HepG2 (cell line): Measurements from ENCODE around the gene EFNA3. TPM values are rescaled to one million over a fixed set of nuclear protein-coding genes. Genes with fewer than 3 reads are reported as not detected.

Experiments used
- AFF4 ChIP-seq: sonication (generic); formaldehyde crosslinking; IDR thresholded peaks from 2 replicates; pipeline ENCODE4 v1.4.0; 2020; ENCODE audit warnings: missing genetic modification reagents
- BATF2 ChIP-seq: sonication (generic); formaldehyde crosslinking; IDR thresholded peaks from 2 replicates; pipeline ENCODE4 v1.8.0; 2022; ENCODE audit warnings: mild to moderate bottlenecking, missing genetic modification reagents, moderate library complexity
- CEBPG ChIP-seq: IDR thresholded peaks from 2 replicates; pipeline ENCODE4 v1.6.1; 2016
- ELF3 ChIP-seq: IDR thresholded peaks from 2 replicates; pipeline ENCODE4 v1.6.1; 2016; ENCODE audit warnings: missing genetic modification reagents, missing compliant biosample characterization
- HIVEP1 ChIP-seq: sonication (generic); formaldehyde crosslinking; IDR thresholded peaks from 2 replicates; pipeline ENCODE4 v1.4.0; 2020; ENCODE audit warnings: mild to moderate bottlenecking, missing genetic modification reagents
- HNRNPUL1 ChIP-seq: fragments of 200-400 bp; formaldehyde crosslinking; IDR thresholded peaks from 2 replicates; pipeline ENCODE4 v1.6.1; 2017; ENCODE audit warnings: low read depth, mild to moderate bottlenecking, low read length, moderate library complexity
- IKZF1 ChIP-seq: fragments of 450-650 bp; IDR thresholded peaks from 2 replicates; pipeline ENCODE4 v1.7.1; 2016
- MNT ChIP-seq: fragments of 450-650 bp; IDR thresholded peaks from 2 replicates; pipeline ENCODE4 v1.6.1; 2016
- TCF12 ChIP-seq, 2 experiments: fragments of 450-650 bp in 1 of 2; sonication (generic) in 1 of 2; formaldehyde crosslinking in 1 of 2; IDR thresholded peaks; 2 replicates each; pipeline versions ENCODE4 v1.6.1 to v1.8.0; 2017 to 2022; ENCODE audit warnings: antibody characterized with exemption in 1 of 2, mild to moderate bottlenecking in 1 of 2, missing genetic modification reagents in 1 of 2, moderate library complexity in 1 of 2
- TGIF2 ChIP-seq: IDR thresholded peaks from 2 replicates; pipeline ENCODE4 v1.6.1; 2016; ENCODE audit warnings: control low read depth, missing compliant biosample characterization
- TMF1 ChIP-seq: sonication (generic); formaldehyde crosslinking; IDR thresholded peaks from 2 replicates; pipeline ENCODE4 v1.8.1; 2022; ENCODE audit warnings: low read depth, missing genetic modification reagents
- YY1 ChIP-seq: IDR thresholded peaks from 2 replicates; pipeline ENCODE4 v1.6.1; 2011; ENCODE audit warnings: low read length, low read depth, moderate library complexity, mild to moderate bottlenecking; ENCODE audit not compliant: insufficient read depth, insufficient replicate concordance
- ZBTB26 ChIP-seq: IDR thresholded peaks from 2 replicates; pipeline ENCODE4 v1.6.1; 2016; ENCODE audit warnings: missing compliant biosample characterization, missing genetic modification reagents, borderline replicate concordance
- ZNF224 ChIP-seq: sonication (generic); formaldehyde crosslinking; IDR thresholded peaks from 2 replicates; pipeline ENCODE4 v1.5.0; 2020; ENCODE audit warnings: mild to moderate bottlenecking, missing genetic modification reagents
- ZNF274 ChIP-seq: sonication (generic); formaldehyde crosslinking; IDR thresholded peaks from 2 replicates; pipeline ENCODE4 v1.5.1; 2020; ENCODE audit warnings: mild to moderate bottlenecking, missing genetic modification reagents
- ZNF720 ChIP-seq: sonication (generic); formaldehyde crosslinking; IDR thresholded peaks from 2 replicates; pipeline ENCODE4 v1.4.0; 2020; ENCODE audit warnings: missing genetic modification reagents
- ZNF800 ChIP-seq: sonication (generic); formaldehyde crosslinking; IDR thresholded peaks from 2 replicates; pipeline ENCODE4 v1.4.0; 2020; ENCODE audit warnings: missing genetic modification reagents
- ZUFSP ChIP-seq: sonication (generic); formaldehyde crosslinking; IDR thresholded peaks from 2 replicates; pipeline ENCODE4 v1.9.0; 2021; ENCODE audit warnings: missing genetic modification reagents, mild to moderate bottlenecking, borderline replicate concordance
- polyA plus RNA-seq, 8 experiments: library from polyadenylated mRNA; depleted of rRNA in 3 of 8; stranded (reverse) in 7 of 8; unstranded in 1 of 8; fragments of >200 nt; fragmentation: Illumina TruSeq in 4 of 8; extraction: Trizol in 4 of 8; gene quantifications; 2 replicates each; pipeline versions ENCODE4 v1.2.1 to v1.2.3, GENCODE V29; 2011 to 2016; ENCODE audit warnings: low read depth in 4 of 8, missing spikeins in 1 of 8, mixed read lengths in 1 of 8; ENCODE audit not compliant: insufficient read depth in 1 of 8
- total RNA-seq, 5 experiments: library from RNA; depleted of rRNA; stranded (reverse); fragments of >200 nt; fragmentation: Illumina TruSeq; extraction: Trizol; gene quantifications; 2 replicates each; pipeline ENCODE4 v1.2.3, GENCODE V29; 2016; ENCODE audit warnings: low read depth in 1 of 5

Gene EFNA3
- total and polyA plus RNA-seq, 2 of the 13 experiments (the other 11 are each of a cell fraction or from before 2014, with no cell fraction given): 1.0 to 5.7 TPM

GRCh38 chr1:155135415-155136028 is 56.9 kb downstream of the EFNA3 start, which contains the start of gene SLC50A1 (continued):
- TF ChIP-seq AFF4: no peak; the same call in 1 of the 2 replicates
- TF ChIP-seq BATF2 (CRISPR knock-in tag): peak; percentile 89; the same call in 1 of the 2 replicates
- TF ChIP-seq ZNF800 (CRISPR knock-in tag): peak; percentile 75; the same call in 1 of the 2 replicates
- TF ChIP-seq ZNF274 (CRISPR knock-in tag): peak; percentile 55; the same call in 1 of the 2 replicates
- TF ChIP-seq HNRNPUL1: 0 out of 2 replicates have a peak, but pooled peaks have one; percentile 56
- peak; percentile 59 for TF ChIP-seq MNT
- TF ChIP-seq ZNF720 (CRISPR knock-in tag): no peak
- no peak for TF ChIP-seq IKZF1
- TF ChIP-seq TGIF2 (CRISPR knock-in tag): no peak
- peak; percentile 11; the same call in 1 of the 2 replicates for TF ChIP-seq CEBPG
- TF ChIP-seq ZNF224 (CRISPR knock-in tag): 0 out of 2 replicates have a peak, but pooled peaks have one; percentile 90
- TF ChIP-seq YY1: peak; percentile 83
- TF ChIP-seq HIVEP1 (CRISPR knock-in tag): peak; percentile 19; the same call in 1 of the 2 replicates
- no peak for TF ChIP-seq TMF1
- no peak for TF ChIP-seq ZUFSP (CRISPR knock-in tag)
- no peak; the same call in 1 of the 2 replicates for TF ChIP-seq ZBTB26
- TF ChIP-seq ELF3: no peak; the same call in 1 of the 2 replicates
- no peak for TF ChIP-seq TCF12 (IDR thresholded peaks at IDR 0.05)
- TF ChIP-seq TCF12 (CRISPR knock-in tag; IDR thresholded peaks at IDR 0.05): 0 out of 2 replicates have a peak, but pooled peaks have one; percentile 22
